K562 (cell line): ENCODE data around the gene ZBTB49.

Source experiments
- ATF2 ChIP-seq: sonication (generic); formaldehyde crosslinking; IDR thresholded peaks from 2 replicates; pipeline ENCODE4 v1.8.1; 2022; ENCODE audit warnings: missing genetic modification reagents
- CC2D1A ChIP-seq: fragments of 450-650 bp; IDR thresholded peaks from 2 replicates; pipeline ENCODE4 v1.6.1; 2017; ENCODE audit warnings: mild to moderate bottlenecking
- CTCF ChIP-seq, 3 experiments: IDR thresholded peaks in 2 of 3; conservative IDR thresholded peaks in 1 of 3; 2 replicates each; pipeline ENCODE4 v1.5.1; 2011 to 2012; ENCODE audit warnings: low read length in 3 of 3, mild to moderate bottlenecking in 3 of 3, control low read depth in 2 of 3, improper control_type of control experiment in 1 of 3, inconsistent platforms in 1 of 3, low read depth in 1 of 3, mixed read lengths in 1 of 3, moderate library complexity in 1 of 3; ENCODE audit not compliant: insufficient read depth in 2 of 3
- HIVEP1 ChIP-seq: fragments of 250-450 bp; sonication (Bioruptor Pico); IDR thresholded peaks from 2 replicates; pipeline ENCODE4 v1.4.0; 2020; ENCODE audit warnings: mild to moderate bottlenecking
- JUND ChIP-seq, 2 experiments: IDR thresholded peaks; 2 replicates in 1 of 2; 3 replicates in 1 of 2; pipeline ENCODE4 v1.6.1; 2011; ENCODE audit warnings: borderline replicate concordance in 2 of 2, low read depth in 2 of 2, low read length in 2 of 2, improper control_type of control experiment in 1 of 2, missing biosample characterization in 1 of 2, missing genetic modification characterization in 1 of 2, missing genetic modification reagents in 1 of 2

- no peak for TF ChIP-seq HIVEP1 (CRISPR knock-in tag)
- TF ChIP-seq CC2D1A = no peak
- TF ChIP-seq JUND (IDR thresholded peaks at IDR 0.05; ENCODE audit: borderline replicate concordance, low read depth, low read length) = no peak
- no peak for TF ChIP-seq JUND (tag; IDR thresholded peaks at IDR 0.05; ENCODE audit: borderline replicate concordance, low read depth, low read length)
- TF ChIP-seq CTCF (IDR thresholded peaks at IDR 0.05 in 2 of 3, conservative IDR thresholded peaks at IDR 0.05 in 1 of 3; ENCODE audit: insufficient read depth in 2 of 3, low read depth in 1 of 3, low read length in 3 of 3) = no peak
- TF ChIP-seq ATF2 (CRISPR knock-in tag) = no peak
Observed at GRCh38 chr4:4308800-4309441, 18.9 kb downstream of the ZBTB49 start.
